ENCODE measurements around the gene RFPL4A. TPM values are rescaled to one million over a fixed set of nuclear protein-coding genes. Genes with fewer than 3 reads are reported as not detected.
"Not testable (repeated sequence)": the region's sequence is repeated elsewhere in the genome, so short reads cannot be mapped to it uniquely, and the experiment has no call there.

RFPL4A gene
- total RNA-seq, 1 donor from 2014 or later, result not detected

DNA sequence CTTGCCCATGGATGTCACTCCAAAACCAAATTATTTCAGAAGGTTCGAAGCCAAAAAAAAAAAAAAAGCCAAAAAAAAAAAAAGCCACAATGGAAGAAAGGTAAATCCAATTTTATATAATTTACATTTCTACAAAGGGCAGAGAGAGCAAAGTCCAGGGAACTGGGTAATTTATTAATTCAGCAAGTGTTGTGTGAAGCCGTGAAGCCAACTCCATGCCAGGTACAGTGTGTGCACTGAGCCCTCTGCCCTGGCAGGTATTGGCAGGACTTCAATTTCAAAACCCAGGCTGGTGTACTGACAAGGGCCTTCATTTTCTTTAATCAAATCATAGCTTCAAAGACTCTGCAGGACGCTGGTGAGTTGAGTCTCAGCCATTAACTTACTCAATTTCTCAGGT, 5.5 kb upstream of the RFPL4A start:
- no peaks in the 10 kb centered on the region for H3K36me3 Mint-ChIP-seq (ENCODE audit: low read depth)
- TF ChIP-seq, protein P1, sequence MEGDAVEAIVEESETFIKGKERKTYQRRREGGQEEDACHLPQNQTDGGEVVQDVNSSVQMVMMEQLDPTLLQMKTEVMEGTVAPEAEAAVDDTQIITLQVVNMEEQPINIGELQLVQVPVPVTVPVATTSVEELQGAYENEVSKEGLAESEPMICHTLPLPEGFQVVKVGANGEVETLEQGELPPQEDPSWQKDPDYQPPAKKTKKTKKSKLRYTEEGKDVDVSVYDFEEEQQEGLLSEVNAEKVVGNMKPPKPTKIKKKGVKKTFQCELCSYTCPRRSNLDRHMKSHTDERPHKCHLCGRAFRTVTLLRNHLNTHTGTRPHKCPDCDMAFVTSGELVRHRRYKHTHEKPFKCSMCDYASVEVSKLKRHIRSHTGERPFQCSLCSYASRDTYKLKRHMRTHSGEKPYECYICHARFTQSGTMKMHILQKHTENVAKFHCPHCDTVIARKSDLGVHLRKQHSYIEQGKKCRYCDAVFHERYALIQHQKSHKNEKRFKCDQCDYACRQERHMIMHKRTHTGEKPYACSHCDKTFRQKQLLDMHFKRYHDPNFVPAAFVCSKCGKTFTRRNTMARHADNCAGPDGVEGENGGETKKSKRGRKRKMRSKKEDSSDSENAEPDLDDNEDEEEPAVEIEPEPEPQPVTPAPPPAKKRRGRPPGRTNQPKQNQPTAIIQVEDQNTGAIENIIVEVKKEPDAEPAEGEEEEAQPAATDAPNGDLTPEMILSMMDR (conservative IDR thresholded peaks at IDR 0.05), result no peak
- H3K9me3 Mint-ChIP-seq, result peaks cover 25% of the 10 kb centered on the region
- no peak overlapping the region for H3K4me3 Mint-ChIP-seq
- no peaks in the 10 kb centered on the region for H3K27me3 Mint-ChIP-seq (ENCODE audit: low read depth)
- no peak overlapping the region for H3K27ac Mint-ChIP-seq (ENCODE audit: unreplicated experiment)
- DNase-seq (ENCODE audit: low read depth, low spot score), result no peak
- no peaks in the 10 kb centered on the region for H3K4me1 Mint-ChIP-seq

GRCh38 chr19:55756808-55757207, 2.1 kb upstream of the RFPL4A start:
- peaks cover 16% of the 10 kb centered on the region for H3K9me3 Mint-ChIP-seq
- H3K27ac Mint-ChIP-seq (ENCODE audit: unreplicated experiment); H3K4me3 Mint-ChIP-seq; H3K27me3 Mint-ChIP-seq (ENCODE audit: low read depth); H3K36me3 Mint-ChIP-seq (ENCODE audit: low read depth); DNase-seq (ENCODE audit: low read depth, low spot score); H3K4me1 Mint-ChIP-seq: not testable (repeated sequence)

- TF ChIP-seq, protein P1 (conservative IDR thresholded peaks at IDR 0.05), result no peak
- peaks cover 7% of the 10 kb centered on the region for H3K9me3 Mint-ChIP-seq
These were observed 7.6 kb downstream of the RFPL4A start for GRCh38 chr19:55766466-55766865.

DNA sequence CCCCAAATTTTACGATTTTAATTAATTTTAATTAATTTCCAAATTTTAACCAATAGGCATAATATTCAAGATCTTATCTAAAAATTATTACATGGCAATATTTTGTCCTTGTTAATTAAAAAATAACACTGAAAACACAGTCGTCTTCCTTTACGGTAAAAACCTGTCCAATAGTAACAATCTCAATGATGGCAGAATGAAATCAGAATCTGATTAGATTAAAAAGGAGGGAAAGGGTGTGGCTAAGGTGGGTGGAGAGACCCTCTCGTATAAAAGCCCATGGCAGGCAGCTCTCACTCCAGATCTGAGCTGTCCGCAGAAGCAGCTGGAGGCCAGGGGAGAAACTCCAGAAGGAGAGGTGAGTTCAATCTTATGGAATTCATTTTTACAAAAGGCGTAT, 9.9 kb downstream of the RFPL4A start, which contains the start of gene RFPL4AL1:
Gene RFPL4AL1, plus strand, starts transcription at position 301 of the 400 bp plus-strand sequence. CDS start 2,687 bp downstream, outside the sequence.
- H3K36me3 Mint-ChIP-seq (ENCODE audit: low read depth); H3K4me1 Mint-ChIP-seq; DNase-seq (ENCODE audit: low read depth, low spot score); H3K9me3 Mint-ChIP-seq; H3K27ac Mint-ChIP-seq (ENCODE audit: unreplicated experiment); H3K27me3 Mint-ChIP-seq (ENCODE audit: low read depth); H3K4me3 Mint-ChIP-seq: not testable (repeated sequence)

More at GRCh38 chr19:55766466-55766865, 7.6 kb downstream of the RFPL4A start:
- H3K27ac Mint-ChIP-seq (ENCODE audit: unreplicated experiment), result no peak overlapping the region
- H3K36me3 Mint-ChIP-seq (ENCODE audit: low read depth), result no peaks in the 10 kb centered on the region
- no peaks in the 10 kb centered on the region for H3K4me1 Mint-ChIP-seq
- no peaks in the 10 kb centered on the region for H3K27me3 Mint-ChIP-seq (ENCODE audit: low read depth)
- H3K4me3 Mint-ChIP-seq, result no peak overlapping the region
- no peak for DNase-seq (ENCODE audit: low read depth, low spot score)

- not testable (repeated sequence) for H3K27ac Mint-ChIP-seq (ENCODE audit: unreplicated experiment); H3K4me1 Mint-ChIP-seq; H3K27me3 Mint-ChIP-seq (ENCODE audit: low read depth); H3K4me3 Mint-ChIP-seq; H3K36me3 Mint-ChIP-seq (ENCODE audit: low read depth); H3K9me3 Mint-ChIP-seq; DNase-seq (ENCODE audit: low read depth, low spot score)
These were observed 10.7 kb downstream of the RFPL4A start for GRCh38 chr19:55769632-55770031.

- TF ChIP-seq, protein P1 (conservative IDR thresholded peaks at IDR 0.05), result no peak
- Mint-ChIP-seq H3K36me3 (ENCODE audit: low read depth) (no peaks in the 10 kb centered on the region), H3K4me3 (no peak overlapping the region), H3K27me3 (ENCODE audit: low read depth) (no peaks in the 10 kb centered on the region), H3K9me3 (peaks cover 20% of the 10 kb centered on the region), H3K27ac (ENCODE audit: unreplicated experiment) (no peak overlapping the region), H3K4me1 (no peaks in the 10 kb centered on the region)
- no peak for DNase-seq (ENCODE audit: low read depth, low spot score)
These were observed 18.6 kb downstream of the RFPL4A start for GRCh38 chr19:55777528-55777927.

GRCh38 chr19:55778331-55778730, 19.4 kb downstream of the RFPL4A start:
- DNase-seq (ENCODE audit: low read depth, low spot score), result no peak
- Mint-ChIP-seq H3K9me3 (peaks cover 24% of the 10 kb centered on the region), H3K36me3 (ENCODE audit: low read depth) (no peaks in the 10 kb centered on the region), H3K27ac (ENCODE audit: unreplicated experiment) (no peak overlapping the region), H3K4me3 (no peak overlapping the region), H3K27me3 (ENCODE audit: low read depth) (no peaks in the 10 kb centered on the region), H3K4me1 (no peaks in the 10 kb centered on the region)
- TF ChIP-seq, protein P1 (conservative IDR thresholded peaks at IDR 0.05), result no peak

All from neural crest cell (in vitro differentiated cells).